CD4-positive, alpha-beta T cell treated with Interleukin-15 for 4 hours (primary cell): ENCODE results near the gene LMF1.
"Not testable (repeated sequence)": the region's sequence is repeated elsewhere in the genome, so short reads cannot be mapped to it uniquely, and the experiment has no call there.

Experiments
- DNase-seq: peaks from one replicate; pipeline ENCODE4 v3.0.0-alpha.2; 2020; ENCODE audit warnings: low spot score

The LMF1 gene

DNA sequence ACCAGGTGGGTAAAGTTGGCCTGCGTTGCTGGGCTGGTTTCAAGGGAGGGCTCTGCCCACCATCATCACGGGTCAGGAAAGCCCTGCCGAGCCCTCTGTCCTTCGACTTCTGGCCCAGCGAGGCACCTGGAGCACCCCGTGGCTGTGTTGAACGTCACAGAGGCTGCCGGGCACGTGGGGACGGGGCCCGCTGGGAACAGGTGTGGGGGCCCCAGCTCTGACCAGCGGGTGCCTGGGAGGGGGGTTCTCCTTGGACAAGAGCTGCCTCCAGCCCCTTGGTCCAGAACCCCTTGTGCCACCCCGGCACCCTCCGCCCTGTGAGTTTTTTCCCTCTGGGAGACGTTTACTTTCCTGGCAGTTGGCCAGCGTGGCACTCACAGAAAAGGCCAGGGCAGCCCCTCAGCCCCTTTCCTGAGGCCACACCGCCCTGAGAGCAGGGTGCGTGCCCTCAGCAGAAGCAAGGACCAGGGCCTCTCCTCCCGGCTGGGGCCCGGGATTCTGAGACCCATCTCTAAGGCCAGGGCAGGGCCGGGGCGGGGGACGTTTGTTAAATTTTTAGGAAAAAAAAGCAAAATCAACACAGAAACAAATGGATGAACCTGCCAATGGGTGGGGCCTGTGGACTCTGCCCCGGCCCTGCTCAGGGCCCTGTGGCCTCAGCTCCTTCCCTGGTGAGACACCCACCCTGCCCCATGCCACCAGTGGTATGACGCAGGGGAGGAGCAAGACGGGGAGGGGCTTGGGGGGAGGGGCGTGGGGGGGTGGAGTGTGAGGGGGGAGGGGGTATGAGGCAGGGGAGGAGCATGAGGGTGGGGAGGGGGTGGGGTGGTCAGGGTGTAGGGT lies 139.0 kb downstream of the LMF1 start:
- DNase-seq = no peak

DNA sequence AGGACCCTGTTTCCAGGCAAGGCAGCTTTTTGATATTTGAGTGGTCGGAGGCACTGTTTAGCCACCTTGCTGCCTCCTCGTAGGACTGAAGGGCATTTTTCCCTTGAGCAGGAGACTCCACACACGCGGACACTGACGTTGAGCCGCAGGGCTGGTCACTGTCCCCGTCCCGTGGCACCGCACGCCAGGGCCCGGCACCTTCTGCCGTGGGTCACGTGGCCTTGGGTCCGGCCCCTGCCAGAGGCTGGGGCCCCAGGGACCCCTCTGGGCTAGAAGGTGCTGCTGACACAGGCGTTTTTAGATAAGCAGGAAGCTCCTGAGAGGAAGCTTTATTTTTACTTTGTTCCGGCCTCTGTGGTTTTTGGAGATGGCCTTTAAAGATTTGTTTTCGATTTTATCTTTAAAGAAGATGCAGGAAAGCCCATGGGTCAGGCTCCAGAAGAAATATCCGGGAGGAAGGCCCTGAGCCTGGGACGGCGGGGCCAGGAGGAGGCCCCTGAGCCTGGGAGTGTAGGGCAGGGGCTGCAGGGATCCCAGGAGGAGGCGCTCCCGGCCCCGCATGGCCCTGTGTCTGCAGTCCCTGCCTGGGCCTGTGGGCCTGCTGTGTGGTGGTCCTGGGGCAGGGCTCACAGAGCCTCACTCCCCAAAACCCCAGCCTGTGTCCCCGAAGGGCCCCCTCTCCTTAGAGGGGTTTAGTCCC lies 139.8 kb downstream of the LMF1 start:
- DNase-seq = no peak

DNA sequence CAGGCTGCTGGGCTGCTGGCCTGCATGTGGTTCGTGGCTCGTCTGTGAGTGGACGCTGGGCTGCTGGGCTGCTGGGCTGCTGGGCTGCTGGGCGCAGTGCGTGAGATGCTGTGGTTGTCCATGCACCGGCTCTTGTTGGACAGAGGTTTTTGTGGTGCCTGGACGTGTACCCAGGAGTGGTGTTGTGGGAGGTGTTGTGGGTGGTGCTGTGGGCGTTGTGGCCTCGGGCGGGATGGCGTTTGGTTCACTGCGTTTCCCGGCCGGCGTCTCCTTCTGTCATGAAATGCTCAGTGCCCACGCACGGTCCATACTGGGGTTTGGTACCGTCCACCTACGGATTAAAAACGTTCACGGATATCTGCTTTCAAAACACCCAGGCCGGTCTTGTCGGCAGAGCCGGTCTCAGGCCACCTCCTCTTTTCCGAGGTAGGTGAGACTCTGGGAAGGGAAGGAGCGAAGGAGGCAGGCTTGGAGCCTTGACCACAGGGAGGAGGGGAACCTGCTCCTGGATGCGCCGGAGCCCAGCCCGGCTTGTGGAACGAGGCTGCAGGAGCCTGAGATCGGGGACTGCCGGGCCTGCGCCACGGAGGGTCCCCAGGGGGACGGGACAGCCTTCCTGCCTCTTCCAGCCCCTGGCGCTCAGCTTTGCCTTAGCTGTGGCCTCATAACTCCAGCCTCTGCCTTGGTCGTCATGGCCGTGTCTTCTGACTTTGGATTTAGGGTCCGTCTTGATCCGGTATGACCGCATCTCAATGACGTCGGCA lies 140.5 kb downstream of the LMF1 start:
- no peak for DNase-seq

DNA sequence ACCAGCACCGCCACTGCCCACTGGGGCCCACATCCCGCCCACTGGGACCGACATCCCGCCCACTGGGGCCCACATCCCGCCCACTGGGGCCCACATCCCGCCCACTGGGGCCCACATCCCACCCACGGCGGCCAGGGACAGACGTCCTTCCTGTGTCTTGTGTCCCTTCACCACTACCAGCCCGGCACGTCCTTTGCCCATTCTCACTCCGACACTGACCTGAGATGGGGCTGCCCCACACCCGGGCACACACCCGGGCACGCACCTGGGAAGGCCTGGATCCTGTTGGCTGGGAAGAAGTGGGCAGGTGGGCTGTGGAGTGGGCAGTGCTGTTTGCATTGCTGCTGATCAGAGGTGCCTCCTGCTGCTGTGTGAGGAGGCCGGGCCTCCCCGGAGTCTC lies 141.9 kb downstream of the LMF1 start:
- DNase-seq = no peak

DNA sequence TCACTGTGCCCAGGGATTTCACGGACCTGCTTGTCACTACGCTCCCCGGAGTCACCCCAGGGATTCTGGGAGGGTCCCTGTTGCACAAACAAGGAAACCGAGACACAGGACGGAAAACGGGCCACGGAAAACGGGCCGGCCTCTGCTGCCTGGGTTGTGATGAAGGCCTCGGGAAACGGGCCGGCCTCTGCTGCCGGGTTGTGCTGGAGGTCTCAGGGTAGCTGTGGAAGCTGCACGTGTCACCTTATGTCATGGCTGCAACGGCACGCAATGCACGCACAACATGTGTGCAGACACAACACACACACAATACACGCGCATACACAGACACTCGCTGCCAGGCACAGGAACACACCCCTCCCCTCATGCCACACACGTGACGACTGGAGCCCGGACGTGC lies 143.3 kb downstream of the LMF1 start:
- no peak for DNase-seq

DNA sequence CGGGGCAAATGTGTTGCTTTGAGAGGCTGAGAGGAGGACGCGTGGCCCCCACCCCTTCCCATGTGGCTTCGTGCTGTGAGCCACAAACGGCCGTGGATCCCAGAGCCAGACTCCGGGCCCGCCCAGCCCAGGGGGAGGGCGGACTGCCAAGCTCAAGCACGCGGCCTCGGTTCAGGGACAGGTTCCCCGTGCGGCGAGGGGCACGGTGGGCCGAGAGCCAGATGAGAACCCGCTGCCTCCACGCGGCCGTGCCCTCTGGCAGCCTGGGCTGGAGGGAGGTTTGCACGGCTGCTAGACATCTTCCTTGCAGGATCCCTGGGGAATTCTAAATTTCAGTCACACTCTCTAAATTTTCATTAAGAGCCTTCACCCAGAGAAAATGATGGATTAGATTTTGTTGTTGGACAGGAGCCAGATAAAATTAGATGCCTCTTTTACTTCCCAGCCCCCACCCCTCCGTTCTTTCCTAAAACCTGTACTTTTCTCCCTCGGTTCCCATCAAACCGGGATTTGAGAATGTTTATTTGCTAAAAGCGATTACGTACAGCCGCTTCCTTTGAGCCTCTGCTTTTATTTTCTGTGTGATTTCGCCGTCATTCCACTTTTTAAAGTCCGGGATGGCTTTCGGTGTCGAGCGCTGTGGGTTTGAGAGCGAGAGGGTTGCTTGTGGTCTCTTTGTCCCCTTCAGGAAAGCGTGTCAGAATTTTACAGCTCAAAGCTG lies 145.3 kb downstream of the LMF1 start:
- no peak for DNase-seq

DNA sequence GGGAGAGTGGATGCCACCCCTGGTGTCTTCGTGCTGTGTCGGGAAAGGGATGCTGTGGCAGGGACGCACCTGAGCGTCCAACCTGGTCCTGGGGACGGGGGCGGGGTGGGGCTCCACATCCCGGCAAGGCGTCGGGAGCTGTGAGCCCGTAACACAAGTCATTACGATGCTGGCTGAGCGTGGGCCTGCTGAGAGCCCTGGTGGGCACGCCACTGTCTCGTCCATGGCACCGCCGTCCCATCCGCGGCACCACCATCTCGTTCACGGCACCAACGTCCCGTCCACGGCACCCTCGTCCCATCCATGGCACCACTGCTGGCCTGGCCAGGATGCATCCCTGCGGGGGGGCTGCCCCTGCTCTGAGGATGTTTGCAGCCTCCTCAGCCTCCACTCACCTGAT lies 146.2 kb downstream of the LMF1 start:
- no peak for DNase-seq

DNA sequence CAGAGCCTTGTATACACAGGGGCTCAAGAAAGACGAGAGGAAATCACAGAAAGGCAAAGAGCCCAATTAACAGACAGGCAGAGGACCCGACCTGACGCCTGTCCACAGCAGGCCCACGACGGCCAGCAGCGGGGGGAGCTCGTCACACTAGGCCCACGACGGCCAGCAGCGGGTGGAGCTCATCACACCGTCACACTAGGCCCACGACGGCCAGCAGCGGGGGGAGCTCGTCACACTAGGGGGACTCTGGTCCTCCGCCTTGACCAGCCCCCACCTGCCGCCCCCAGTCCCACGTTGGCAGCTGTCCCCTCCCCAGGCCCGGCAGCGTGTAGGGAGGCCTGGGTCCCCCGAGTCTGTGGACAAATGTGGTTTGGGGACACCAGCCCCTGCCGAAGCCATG lies 146.6 kb downstream of the LMF1 start:
- no peak for DNase-seq

DNA sequence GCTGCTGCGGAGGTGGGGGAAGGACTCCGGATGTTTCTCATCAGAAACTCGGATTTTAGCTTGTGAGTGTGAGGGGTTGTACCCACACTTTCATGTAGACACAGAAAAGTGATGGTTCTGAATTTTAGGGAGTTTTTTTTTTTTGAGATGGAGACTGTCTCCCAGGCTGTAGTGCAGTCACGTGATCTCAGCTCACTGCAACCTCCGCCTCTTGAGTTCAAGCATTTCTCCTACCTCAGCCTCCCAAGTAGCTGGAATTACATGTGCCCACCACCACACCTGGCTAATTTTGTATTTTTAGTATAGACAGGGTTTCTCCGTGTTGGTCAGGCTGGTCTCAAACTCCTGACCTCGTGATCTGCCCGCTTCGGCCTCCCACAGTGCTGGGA lies 147.9 kb downstream of the LMF1 start:
- DNase-seq = no peak

DNA sequence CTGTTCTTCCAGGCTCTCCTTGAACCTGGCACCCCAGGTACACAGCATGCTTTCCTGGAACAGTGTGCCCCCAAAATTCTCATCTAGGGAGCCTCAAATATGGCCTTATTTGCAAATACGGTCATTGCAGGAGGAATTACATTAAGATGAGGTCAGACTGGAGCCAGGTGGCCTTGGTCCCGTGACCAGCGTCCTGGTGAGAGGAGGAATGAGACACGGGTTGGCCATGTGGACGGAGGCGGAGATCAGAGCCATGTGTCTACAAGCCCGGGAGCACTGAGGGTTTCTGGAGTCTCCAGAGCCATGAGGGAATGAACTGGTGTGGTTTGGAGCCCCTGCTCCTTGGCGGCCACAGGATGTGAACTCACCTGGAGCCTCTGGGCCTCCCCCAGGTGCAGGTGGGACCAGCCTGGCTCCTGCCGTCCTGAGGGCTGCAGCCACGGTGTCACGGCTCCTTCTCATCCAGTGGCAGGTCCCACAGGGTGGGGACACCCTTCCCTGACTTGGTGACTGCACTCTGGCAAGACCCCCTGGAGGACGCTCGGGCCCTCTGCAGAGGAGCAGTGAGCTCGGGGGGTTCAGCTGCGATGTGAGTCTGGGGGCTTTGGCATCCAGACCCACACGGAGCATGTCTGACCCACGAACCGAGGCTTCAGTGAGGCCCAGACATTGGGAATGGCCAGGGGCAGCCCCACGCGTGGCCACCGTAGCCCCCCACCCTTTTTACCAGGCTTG lies 148.4 kb downstream of the LMF1 start:
- no peak for DNase-seq

DNA sequence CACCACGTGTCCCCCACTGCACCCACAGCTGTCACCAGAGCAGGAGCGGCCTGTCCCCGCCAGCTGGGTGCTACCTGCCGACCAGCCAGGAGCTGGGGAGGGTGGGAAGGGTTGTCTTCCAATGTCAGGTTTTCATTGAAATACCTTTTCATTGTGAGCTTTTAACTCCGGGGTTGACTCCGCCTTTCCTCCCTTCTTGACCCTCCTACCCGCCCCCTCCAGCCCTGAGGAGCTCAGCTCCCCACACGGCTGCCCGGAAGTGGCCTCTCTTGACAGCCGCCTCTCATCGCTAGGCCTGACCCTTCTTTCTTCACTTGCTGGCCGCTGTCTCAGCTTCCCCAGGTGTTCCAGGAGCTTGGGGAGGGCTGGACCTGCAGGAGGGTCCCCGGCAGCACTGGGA lies 149.0 kb downstream of the LMF1 start:
- no peak for DNase-seq

DNA sequence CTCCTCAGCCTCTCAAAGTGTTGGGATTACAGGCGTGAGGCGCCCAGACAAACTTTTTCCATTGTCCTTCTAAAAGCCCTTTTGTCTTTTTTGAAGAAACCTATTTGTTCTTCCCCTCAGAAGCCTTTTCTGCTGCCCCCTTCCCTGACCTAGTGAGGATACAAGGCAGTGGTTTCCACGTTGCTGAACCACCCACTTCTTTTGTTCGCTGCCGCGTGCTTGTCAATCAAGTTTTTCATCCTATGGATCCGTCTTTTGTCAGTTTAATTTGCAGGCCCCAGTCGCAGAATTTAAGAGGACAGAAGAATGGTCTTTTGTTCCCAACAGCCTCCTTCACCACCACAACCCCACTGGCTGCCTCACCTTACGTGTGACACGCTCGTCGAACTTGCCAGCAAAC lies 150.0 kb downstream of the LMF1 start:
- DNase-seq = no peak

DNA sequence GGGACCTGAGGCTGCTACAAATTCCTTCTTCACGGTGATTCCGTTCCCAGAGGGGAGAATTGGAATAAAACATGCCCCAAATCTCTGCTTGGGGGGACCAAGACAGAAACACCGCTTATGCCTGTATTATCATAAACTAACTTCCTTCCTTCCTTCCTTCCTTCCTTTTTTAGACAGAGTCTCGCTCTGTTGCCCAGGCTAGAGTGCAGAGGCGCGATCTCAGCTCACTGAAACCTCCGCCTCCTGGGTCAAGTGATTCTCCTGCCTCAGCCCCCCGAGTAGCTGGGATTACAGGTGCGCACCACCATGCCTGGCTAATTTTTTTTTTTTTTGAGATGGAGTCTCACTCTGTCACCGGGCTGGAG lies 150.8 kb downstream of the LMF1 start:
- DNase-seq = not testable (repeated sequence)

DNA sequence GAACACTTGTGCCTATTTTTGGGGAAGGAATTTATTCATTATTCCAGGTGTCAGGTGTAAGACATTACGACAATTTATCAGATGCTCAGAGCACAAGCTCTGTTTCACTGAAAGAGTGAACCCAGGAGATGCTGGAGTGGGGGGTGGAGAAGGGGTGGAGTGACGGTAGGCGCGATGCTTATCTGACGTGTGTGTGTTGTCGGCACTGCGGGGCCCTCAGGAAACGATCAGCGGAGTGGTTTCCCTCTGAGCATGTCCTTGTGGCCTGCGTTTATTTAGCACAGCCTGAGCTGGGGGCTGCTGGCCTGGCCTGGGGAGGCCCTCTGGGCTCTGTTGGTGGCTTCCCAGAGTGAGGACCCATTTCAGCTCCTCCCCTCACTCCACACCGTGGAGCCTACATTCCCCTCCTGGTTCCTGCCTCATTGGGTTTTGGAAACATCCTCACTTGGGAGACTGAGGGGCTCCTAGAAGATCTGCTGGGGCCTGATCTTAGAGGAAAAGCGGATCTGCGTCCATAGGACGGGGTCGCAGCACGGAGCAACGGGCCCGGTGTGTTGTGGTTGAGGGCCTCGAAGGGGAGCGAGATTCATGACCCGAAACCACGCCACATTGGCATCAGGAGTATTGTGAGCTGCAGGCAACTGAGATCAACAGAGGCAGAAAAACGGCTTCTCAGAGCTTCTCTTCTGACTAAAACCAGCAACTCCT lies 151.3 kb downstream of the LMF1 start:
- no peak for DNase-seq

DNA sequence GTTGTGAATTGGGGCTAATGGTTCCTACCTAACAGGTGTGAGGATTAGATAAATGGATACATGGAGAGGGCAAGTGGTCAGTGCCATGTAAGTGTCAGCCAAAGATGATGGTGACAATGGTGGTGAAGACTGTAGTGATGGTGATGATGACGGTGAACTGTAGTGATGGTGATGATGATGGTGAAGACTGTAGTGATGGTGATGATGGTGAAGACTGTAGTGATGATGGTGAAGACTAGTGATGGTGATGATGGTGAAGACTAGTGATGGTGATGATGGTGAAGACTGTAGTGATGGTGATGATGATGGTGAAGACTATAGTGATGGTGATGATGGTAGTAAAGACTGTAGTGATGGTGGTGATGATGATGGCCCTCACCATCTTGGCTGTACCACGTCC lies 152.2 kb downstream of the LMF1 start:
- DNase-seq = no peak

DNA sequence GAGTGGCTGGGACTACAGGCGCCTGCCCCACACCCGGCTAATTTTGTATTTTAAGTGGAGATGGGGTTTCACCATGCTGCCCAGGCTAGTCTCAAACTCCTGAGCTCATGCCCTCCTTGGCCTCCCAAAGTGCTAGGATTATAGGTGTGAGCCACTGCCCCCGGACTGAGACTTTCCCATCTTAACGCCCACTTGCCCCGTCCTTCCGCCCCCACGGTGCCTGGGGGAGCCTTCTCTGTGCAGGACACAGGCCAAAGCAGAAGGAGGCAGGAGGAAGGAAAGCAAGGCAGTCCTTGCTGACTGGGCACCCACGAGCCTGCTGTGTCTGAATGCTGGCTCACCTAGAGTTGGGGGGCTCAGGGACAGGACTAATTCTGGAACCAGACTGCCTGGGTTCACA lies 152.7 kb downstream of the LMF1 start:
- DNase-seq = no peak

DNA sequence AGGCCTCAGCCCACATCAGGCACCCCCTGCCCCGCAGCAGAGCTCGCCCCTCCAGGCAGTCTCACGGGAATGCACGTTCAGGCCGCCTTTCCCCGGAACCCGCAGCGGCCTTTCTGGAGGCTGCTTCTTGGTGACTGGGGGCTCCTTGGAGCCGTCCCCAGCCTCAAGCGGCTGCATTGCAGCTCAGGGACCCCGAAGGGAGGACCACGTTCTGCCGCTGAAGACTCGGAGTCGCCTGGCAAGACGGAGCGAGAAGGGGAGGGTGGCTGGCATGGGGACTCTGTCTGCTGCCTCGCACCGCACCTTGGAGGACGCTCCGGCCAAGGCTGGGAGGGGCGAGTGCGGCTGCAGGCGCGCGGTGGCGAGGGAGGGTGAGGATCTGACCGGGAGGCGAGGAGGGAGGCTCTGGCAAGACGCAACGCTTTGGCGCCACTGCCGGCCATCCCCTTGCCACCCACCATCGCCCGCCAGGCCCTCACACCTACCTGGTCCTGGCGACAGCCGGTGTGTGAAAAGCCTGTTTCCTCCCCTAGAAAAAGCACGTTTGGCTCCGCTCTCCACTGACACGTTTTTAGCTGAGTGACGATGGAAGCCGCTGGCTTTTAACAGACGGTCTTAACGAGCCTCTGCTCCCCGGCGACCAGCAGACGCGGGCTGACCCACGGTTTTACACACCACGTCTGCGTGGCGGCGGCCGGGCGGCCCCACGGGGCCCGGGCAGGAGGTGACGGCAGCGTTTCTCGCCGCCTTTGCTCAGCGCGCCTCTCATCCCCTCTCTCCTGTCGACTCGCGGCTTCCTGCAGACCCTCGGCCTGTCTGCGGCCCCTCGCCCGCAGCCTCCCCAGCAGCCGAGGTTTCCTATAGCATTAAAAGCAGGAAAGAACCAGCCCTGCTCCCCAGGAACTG lies 153.5 kb downstream of the LMF1 start:
- no peak for DNase-seq

DNA sequence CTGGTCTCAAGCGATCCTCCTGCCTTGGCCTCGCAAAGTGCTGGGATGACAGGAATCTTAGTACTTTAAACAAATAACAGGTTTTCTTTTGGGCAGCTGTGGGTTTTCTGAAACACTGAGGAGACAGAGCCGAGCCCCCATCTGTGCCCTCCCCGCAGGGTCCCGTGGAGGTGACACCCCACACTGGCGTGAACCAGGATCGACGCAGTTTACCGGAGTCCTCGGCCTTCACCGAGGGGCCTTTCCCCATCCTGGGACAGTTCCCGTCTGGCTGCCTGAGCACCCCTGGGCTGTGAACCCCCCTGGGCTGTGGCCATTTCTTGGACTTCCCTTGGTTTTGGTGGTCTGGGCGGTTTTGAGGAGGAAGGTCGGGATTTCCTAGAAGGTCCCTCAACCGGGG lies 154.9 kb downstream of the LMF1 start:
- DNase-seq = no peak

DNA sequence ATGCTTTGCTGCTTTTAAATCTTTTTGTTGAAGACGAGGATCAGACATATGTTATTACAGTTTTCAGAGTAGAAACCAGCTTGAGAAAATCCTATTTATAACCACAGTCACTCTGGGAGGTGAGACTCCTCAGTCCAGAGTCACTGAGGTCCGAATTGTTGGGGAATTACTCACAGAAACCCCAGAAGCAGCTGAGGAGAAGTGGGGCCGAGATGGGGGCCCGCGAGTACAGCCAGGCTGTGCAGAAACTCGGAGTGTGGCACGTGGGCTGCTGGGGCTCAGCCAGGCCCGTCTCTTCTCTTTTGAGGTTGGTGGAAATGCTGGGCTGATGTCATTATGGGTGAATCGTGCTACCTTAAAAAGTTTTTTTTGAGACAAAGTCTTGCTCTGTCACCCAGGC lies 155.8 kb downstream of the LMF1 start:
- no peak for DNase-seq

DNA sequence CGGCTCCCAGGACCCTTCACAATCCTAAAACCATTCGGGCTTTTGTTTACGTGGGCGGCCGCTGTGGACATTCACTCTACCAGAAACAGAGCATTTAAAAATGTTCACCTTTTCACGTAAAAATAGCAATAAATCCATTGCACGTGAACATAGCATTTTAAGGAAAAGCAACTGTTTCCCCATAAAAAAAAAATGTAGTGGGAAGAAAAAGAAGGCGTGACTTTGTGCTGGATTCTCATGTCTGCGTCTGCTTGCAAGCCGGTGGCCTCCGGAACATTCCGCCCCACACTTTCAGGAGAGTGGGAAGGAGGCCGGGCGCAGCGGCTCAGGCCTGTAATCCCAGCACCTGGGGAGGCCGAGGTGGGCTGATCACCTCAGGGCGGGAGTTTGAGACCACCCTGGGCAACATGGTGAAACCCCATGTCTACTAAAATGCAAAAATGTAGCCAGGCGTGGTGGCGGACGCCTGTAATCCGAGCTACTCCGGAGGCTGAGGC lies 156.8 kb downstream of the LMF1 start:
- no peak for DNase-seq
